22Rv1 (cell line): ENCODE data around the gene CMSS1.

Source experiments
- H3K27ac ChIP-seq: fragments of 450-650 bp; 2 replicates; pipeline ENCODE4 v1.5.1; 2017
- CTCF ChIP-seq: fragments of 450-650 bp; IDR thresholded peaks from 2 replicates; pipeline ENCODE4 v1.5.1; 2017; ENCODE audit warnings: mild to moderate bottlenecking
- ZFX ChIP-seq: fragments of 450-650 bp; IDR thresholded peaks from 2 replicates; pipeline ENCODE4 v1.6.1; 2017; ENCODE audit warnings: antibody characterized with exemption, borderline replicate concordance

The CMSS1 gene

DNA sequence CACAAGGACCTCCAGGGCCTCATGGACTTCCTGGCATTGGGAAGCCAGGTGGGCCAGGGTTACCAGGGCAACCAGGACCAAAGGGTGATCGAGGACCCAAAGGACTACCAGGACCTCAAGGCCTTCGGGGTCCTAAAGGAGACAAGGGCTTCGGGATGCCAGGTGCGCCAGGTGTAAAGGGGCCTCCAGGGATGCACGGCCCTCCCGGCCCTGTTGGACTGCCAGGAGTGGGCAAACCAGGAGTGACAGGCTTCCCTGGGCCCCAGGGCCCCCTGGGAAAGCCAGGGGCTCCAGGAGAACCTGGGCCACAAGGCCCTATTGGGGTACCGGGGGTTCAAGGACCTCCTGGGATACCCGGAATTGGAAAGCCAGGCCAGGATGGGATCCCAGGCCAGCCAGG, 23.2 kb upstream of the CMSS1 start:
- no peak overlapping the region for H3K27ac ChIP-seq
- no peak for TF ChIP-seq ZFX
- TF ChIP-seq CTCF, result no peak

DNA sequence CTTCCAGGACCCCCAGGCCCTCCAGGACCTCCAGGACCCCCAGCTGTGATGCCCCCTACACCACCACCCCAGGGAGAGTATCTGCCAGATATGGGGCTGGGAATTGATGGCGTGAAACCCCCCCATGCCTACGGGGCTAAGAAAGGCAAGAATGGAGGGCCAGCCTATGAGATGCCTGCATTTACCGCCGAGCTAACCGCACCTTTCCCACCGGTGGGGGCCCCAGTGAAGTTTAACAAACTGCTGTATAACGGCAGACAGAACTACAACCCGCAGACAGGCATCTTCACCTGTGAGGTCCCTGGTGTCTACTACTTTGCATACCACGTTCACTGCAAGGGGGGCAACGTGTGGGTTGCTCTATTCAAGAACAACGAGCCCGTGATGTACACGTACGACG, 22.1 kb upstream of the CMSS1 start:
- TF ChIP-seq CTCF (no peak), ZFX (no peak)
- no peak overlapping the region for H3K27ac ChIP-seq

- no peak overlapping the region for H3K27ac ChIP-seq
- TF ChIP-seq CTCF (no peak), ZFX (no peak)
Measured at GRCh38 chr3:99799422-99799821, 18.2 kb upstream of the CMSS1 start.

DNA sequence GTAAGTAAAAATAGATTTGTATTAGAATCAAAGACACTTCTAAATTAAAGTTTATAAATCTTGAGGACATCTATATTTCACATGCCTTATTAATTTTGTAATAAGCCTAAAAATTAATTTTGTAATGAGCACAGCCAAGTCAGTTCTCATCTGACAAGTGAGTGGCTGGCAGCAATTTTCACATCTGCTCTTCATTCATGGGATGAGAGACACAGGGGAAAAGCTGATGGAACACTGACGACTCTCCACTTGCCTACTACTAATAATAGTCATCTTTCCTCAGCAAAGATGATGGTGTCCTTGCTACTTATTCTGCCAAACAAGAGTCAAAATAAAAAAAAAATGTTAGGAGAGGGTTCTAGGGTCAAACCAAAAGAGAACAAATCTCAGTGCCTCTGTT, 14.4 kb upstream of the CMSS1 start:
- H3K27ac ChIP-seq, result no peak overlapping the region

GRCh38 chr3:99805160-99805559, 12.5 kb upstream of the CMSS1 start:
- H3K27ac ChIP-seq, result no peak overlapping the region
- TF ChIP-seq ZFX (no peak), CTCF (no peak)

More for the DNA sequence above, 14.4 kb upstream of the CMSS1 start:
- TF ChIP-seq CTCF (no peak), ZFX (no peak)

DNA sequence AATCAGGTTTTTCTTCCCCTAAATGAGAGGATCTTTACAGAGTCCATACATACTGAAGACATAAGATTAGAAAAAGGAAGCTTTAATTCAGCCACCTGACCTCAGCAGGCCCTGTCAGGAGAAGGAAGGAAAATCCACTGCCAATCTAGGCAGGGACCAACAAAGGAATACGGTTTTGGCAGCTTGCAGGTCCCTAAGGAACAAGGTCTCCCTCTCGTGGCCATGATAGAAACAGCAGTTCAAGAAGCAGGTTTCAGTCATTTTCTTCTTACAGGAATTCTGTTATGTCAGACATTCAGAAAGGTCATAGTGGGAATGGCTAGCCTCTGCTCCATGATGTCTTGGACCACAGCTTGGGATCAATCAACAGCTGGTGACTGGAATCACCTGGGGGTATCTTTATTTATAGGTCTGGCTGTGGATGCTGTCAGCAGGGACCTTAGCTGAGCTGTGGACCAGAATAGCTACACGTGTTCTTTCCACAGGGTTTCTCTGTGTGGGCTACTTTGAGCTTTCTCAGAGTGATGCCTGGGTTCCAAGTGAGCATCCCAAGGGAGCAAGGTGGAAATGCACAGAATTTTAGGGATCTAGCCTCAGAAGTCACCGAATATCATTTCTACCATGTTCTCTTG, 9.4 kb upstream of the CMSS1 start:
- no peak overlapping the region for H3K27ac ChIP-seq
- TF ChIP-seq CTCF (peak; percentile 90), ZFX (no peak)

GRCh38 chr3:99809565-99809964, 8.1 kb upstream of the CMSS1 start:
- no peak overlapping the region for H3K27ac ChIP-seq
- TF ChIP-seq CTCF (no peak), ZFX (no peak)
